ENCODE measurements around the gene LVRN. TPM values are rescaled to one million over a fixed set of nuclear protein-coding genes. Genes with fewer than 3 reads are reported as not detected.

LVRN gene
- total RNA-seq, 1 donor from 2014 or later, result not detected

GRCh38 chr5:116004248-116004647 lies 42.0 kb downstream of the LVRN start:
- DNase-seq (ENCODE audit: low read depth), result no peak
- TF ChIP-seq CTCF (IDR thresholded peaks at IDR 0.05; ENCODE audit: insufficient read depth, low read length, poor library complexity, severe bottlenecking), result no peak
- Histone ChIP-seq H3K36me3 (ENCODE audit: control insufficient read depth, insufficient read depth, low read length) (no peaks in the 10 kb centered on the region), H3K27me3 (ENCODE audit: control insufficient read depth, insufficient read depth, low read length) (no peaks in the 10 kb centered on the region), H3K4me3 (ENCODE audit: low read depth, low read length) (no peak overlapping the region)

DNA sequence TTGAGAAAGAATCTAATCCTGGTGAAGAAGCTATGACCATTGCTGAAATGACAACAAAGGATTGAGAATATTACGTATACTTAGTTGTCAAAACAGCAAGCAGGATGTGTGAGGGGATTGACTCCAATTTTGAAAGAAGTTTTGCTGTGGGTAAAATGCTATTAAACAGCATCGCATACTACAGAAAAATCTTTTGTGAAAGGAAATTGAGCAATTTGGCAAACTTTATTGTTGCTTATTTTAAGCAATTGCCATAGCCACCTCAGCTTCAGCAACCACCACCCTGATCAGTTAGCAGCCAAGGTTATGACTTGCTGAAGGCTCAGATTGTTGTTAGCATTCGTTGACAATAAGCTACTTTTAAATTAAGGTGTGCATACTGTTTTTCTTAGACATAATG lies 47.5 kb downstream of the LVRN start:
- DNase-seq (ENCODE audit: low read depth), result no peak
- TF ChIP-seq CTCF (IDR thresholded peaks at IDR 0.05; ENCODE audit: insufficient read depth, low read length, poor library complexity, severe bottlenecking), result no peak
- Histone ChIP-seq H3K36me3 (ENCODE audit: control insufficient read depth, insufficient read depth, low read length) (no peaks in the 10 kb centered on the region), H3K27me3 (ENCODE audit: control insufficient read depth, insufficient read depth, low read length) (no peaks in the 10 kb centered on the region), H3K4me3 (ENCODE audit: low read depth, low read length) (no peak overlapping the region)

DNA sequence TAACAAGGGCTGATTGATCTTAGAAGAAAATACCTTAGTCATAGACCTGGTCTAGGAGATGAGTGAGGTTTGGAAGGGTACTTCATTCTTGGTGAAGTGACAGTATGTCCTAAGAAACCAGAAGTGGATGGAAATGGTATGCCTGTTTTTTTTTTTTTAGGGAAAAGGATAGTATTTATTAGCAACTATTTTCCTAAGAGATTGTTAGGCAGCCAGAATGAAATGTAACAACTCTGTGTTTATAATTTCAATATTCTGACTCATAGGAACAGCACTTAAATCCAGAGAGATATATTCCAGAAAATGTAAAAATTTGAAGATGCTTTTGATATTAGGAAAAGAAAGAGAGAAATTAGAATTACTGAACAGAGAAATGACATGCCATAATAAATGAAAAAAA lies 48.8 kb downstream of the LVRN start:
- no peak for DNase-seq (ENCODE audit: low read depth)
- Histone ChIP-seq H3K27me3 (ENCODE audit: control insufficient read depth, insufficient read depth, low read length) (no peaks in the 10 kb centered on the region), H3K4me3 (ENCODE audit: low read depth, low read length) (no peak overlapping the region), H3K36me3 (ENCODE audit: control insufficient read depth, insufficient read depth, low read length) (no peaks in the 10 kb centered on the region)
- TF ChIP-seq CTCF (IDR thresholded peaks at IDR 0.05; ENCODE audit: insufficient read depth, low read length, poor library complexity, severe bottlenecking), result no peak

- Histone ChIP-seq H3K36me3 (ENCODE audit: control insufficient read depth, insufficient read depth, low read length) (no peaks in the 10 kb centered on the region), H3K4me3 (ENCODE audit: low read depth, low read length) (no peak overlapping the region), H3K27me3 (ENCODE audit: control insufficient read depth, insufficient read depth, low read length) (no peaks in the 10 kb centered on the region)
- DNase-seq (ENCODE audit: low read depth), result no peak
- TF ChIP-seq CTCF (IDR thresholded peaks at IDR 0.05; ENCODE audit: insufficient read depth, low read length, poor library complexity, severe bottlenecking), result no peak
Measured at GRCh38 chr5:116013207-116013785, 51.0 kb downstream of the LVRN start.

DNA sequence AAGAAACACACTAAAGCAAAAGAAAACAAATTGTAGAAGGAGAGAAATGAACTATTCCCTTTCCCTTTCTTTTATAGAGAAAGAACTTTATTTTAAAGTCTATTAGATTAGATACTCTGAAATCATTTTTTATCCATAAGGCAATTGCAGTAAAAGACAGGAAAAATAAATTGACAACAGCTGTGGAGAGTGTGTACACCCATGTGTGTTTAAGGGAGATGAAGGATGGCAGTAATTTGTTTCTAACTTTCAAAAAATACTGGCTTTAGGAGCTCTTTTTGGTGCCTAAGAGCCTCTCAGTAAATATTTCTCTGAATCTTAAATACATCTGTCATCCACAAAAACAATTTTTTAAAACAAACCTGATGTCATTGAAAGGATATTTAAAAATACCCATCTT lies 51.7 kb downstream of the LVRN start:
- DNase-seq (ENCODE audit: low read depth), result no peak
- no peaks in the 10 kb centered on the region for H3K27me3 ChIP-seq (ENCODE audit: control insufficient read depth, insufficient read depth, low read length)
- TF ChIP-seq CTCF (IDR thresholded peaks at IDR 0.05; ENCODE audit: insufficient read depth, low read length, poor library complexity, severe bottlenecking), result no peak

GRCh38 chr5:116023619-116024018 lies 61.3 kb downstream of the LVRN start:
- no peak overlapping the region for H3K4me3 ChIP-seq (ENCODE audit: low read depth, low read length)
- H3K27me3 ChIP-seq (ENCODE audit: control insufficient read depth, insufficient read depth, low read length), result no peaks in the 10 kb centered on the region
- H3K36me3 ChIP-seq (ENCODE audit: control insufficient read depth, insufficient read depth, low read length), result no peaks in the 10 kb centered on the region
- DNase-seq (ENCODE audit: low read depth), result no peak
- TF ChIP-seq CTCF (IDR thresholded peaks at IDR 0.05; ENCODE audit: insufficient read depth, low read length, poor library complexity, severe bottlenecking), result no peak

More for the DNA sequence above, 51.7 kb downstream of the LVRN start:
- Histone ChIP-seq H3K36me3 (ENCODE audit: control insufficient read depth, insufficient read depth, low read length) (no peaks in the 10 kb centered on the region), H3K4me3 (ENCODE audit: low read depth, low read length) (no peak overlapping the region)

Data from kidney epithelial cell (primary cell).